Measurements from ENCODE around the gene HLCS.

GRCh38 chr21:36891121-36891520 lies 75.3 kb downstream of the HLCS start:
- no peak for TF ChIP-seq MAZ (IDR thresholded peaks at IDR 0.05; ENCODE audit: borderline replicate concordance, low read depth, low read length)
- no peak for TF ChIP-seq FOS (IDR thresholded peaks at IDR 0.05; ENCODE audit: low read depth, low read length)
- no peak for TF ChIP-seq CEBPB (IDR thresholded peaks at IDR 0.05; ENCODE audit: low read depth, low read length)
- TF ChIP-seq CTCF (conservative IDR thresholded peaks at IDR 0.05; ENCODE audit: low read depth, low read length), result no peak
- TF ChIP-seq POLR2A (IDR thresholded peaks at IDR 0.05; ENCODE audit: low read depth, low read length), result no peak
- no peak for TF ChIP-seq ELK1 (IDR thresholded peaks at IDR 0.05; ENCODE audit: borderline replicate concordance, low read depth, low read length)
- TF ChIP-seq RFX5 (IDR thresholded peaks at IDR 0.05; ENCODE audit: low read depth, low read length), result no peak
- TF ChIP-seq RCOR1 (IDR thresholded peaks at IDR 0.05; ENCODE audit: insufficient replicate concordance, low read length), result no peak
- TF ChIP-seq RAD21 (IDR thresholded peaks at IDR 0.05; ENCODE audit: low read length), result no peak

All from IMR-90 (cell line).